Keratinocyte (primary cell): ENCODE results near the gene SNRPD1.

Experiments
- EZH2 ChIP-seq: IDR thresholded peaks from one replicate; pipeline ENCODE4 v1.6.1; 2012; ENCODE audit warnings: inconsistent platforms, mild to moderate bottlenecking, low read length, moderate library complexity
- TF ChIP-seq, protein P1 (sequence below), 3 experiments: IDR thresholded peaks in 1 of 3; conservative IDR thresholded peaks in 1 of 3; optimal IDR thresholded peaks in 1 of 3; 2 replicates in 2 of 3; 3 replicates in 1 of 3; pipeline versions ENCODE3 to v1.5.1; 2011; ENCODE audit warnings: low read length in 3 of 3, mild to moderate bottlenecking in 3 of 3, moderate library complexity in 2 of 3, control low read depth in 1 of 3, inconsistent platforms in 1 of 3; ENCODE audit not compliant: insufficient read depth in 2 of 3; ENCODE audit errors: extremely low read depth in 1 of 3

DNA sequence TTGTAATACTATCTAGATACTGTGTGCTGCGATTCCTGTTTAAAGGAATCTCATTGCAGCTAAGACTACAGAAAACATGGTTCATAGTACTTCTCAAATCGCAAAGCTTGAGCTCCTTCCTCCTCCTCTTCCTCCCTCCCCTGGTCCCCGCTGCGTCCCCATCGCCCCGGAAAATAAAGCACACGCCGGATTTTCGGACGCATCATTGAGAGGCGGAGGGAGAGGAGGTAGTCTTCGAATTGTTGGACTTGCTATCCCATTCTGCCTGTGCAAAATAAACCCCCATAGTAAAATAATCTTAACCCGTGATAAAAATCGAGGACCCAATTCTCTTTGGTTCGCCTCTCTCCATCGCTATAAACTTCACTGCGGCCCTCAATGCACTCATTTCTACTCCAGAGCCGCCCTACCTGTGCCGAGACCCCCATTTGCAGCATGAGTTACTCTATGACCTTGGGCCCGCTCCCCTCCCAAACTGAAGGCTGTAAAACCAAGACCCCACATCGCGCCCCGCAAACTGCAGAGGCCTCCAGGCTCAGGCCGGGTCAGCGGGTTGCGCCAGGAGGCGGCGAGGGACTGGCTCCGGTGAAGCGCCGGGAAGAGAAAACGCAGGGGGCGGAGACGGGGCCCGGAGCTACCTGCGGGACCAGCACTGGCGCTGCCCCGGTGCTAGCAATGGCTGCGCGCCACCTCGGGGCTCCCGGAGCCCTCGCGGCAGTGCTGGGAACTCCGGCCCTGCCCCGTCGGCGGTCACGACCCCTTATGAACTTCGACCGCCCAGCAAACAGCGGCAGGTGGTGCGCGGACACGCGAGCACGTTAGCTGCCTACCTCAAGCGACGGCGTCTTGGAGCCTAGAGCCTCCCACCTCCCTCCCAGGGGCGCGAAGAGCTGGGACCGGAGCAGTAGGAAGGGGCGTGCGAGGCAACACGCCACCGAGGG lies 12.3 kb upstream of the SNRPD1 start:
- TF ChIP-seq, protein P1, sequence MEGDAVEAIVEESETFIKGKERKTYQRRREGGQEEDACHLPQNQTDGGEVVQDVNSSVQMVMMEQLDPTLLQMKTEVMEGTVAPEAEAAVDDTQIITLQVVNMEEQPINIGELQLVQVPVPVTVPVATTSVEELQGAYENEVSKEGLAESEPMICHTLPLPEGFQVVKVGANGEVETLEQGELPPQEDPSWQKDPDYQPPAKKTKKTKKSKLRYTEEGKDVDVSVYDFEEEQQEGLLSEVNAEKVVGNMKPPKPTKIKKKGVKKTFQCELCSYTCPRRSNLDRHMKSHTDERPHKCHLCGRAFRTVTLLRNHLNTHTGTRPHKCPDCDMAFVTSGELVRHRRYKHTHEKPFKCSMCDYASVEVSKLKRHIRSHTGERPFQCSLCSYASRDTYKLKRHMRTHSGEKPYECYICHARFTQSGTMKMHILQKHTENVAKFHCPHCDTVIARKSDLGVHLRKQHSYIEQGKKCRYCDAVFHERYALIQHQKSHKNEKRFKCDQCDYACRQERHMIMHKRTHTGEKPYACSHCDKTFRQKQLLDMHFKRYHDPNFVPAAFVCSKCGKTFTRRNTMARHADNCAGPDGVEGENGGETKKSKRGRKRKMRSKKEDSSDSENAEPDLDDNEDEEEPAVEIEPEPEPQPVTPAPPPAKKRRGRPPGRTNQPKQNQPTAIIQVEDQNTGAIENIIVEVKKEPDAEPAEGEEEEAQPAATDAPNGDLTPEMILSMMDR (optimal IDR thresholded peaks at IDR 0.05 in 1 of 3, IDR thresholded peaks at IDR 0.05 in 1 of 3, conservative IDR thresholded peaks at IDR 0.05 in 1 of 3; ENCODE audit: extremely low read depth in 1 of 3, insufficient read depth in 2 of 3, low read length in 3 of 3) = no peak
- no peak for TF ChIP-seq EZH2
